D721Med (cell line): ENCODE measurements around the gene TEDC2.

Experiments
- DNase-seq: peaks from one replicate; pipeline ENCODE4 v3.0.0; 2011; ENCODE audit warnings: low spot score; ENCODE audit not compliant: insufficient read length
- FAIRE-seq: peaks from 2 replicates; lab custom pipeline; 2011; peaks lifted over from hg19 to GRCh38; lab: Jason Lieb, UNC
- TF ChIP-seq, protein P1 (sequence below): IDR thresholded peaks from 2 replicates; pipeline ENCODE4 v1.5.1; 2012; ENCODE audit warnings: mild to moderate bottlenecking, control low read depth; ENCODE audit not compliant: insufficient read depth; ENCODE audit errors: missing control alignments

Gene TEDC2

DNA sequence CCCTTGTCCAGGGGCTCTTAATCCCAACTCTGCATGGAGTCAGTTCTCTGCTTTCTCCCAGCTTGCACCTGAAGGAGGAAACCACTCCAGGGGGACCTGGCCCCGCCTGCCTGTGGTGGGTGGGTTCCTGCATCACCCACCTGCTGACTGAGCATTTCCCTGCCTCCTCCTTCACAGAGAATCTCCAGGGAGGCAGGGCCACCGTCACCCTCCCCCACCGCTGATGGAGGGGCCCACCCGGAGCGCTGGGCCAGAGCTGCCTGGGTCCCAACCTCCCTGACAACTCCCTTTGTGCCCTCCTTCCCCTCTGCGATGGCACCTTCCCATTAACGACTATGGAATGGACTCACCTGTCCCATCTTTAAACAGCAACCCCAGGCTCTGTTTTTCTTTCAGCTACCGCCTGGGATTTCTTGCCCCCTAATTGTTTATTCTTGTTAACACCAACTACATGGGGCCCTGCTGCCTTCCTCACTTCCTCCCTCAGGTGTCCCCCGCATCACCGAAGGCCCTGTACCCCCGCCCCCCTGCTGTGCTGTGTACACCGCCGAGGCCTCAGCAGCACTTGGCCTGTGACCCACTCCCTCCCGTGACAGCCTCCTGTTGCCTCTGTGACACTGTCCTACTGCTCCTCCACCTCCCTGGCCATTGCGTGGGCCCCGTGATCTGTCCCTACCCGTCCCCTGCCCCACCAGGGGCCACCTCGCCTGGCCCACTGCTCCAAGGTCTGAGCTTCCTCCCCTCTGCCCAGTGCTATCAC, 842 bp upstream of the TEDC2 start:
- no peak for DNase-seq
- TF ChIP-seq, protein P1, sequence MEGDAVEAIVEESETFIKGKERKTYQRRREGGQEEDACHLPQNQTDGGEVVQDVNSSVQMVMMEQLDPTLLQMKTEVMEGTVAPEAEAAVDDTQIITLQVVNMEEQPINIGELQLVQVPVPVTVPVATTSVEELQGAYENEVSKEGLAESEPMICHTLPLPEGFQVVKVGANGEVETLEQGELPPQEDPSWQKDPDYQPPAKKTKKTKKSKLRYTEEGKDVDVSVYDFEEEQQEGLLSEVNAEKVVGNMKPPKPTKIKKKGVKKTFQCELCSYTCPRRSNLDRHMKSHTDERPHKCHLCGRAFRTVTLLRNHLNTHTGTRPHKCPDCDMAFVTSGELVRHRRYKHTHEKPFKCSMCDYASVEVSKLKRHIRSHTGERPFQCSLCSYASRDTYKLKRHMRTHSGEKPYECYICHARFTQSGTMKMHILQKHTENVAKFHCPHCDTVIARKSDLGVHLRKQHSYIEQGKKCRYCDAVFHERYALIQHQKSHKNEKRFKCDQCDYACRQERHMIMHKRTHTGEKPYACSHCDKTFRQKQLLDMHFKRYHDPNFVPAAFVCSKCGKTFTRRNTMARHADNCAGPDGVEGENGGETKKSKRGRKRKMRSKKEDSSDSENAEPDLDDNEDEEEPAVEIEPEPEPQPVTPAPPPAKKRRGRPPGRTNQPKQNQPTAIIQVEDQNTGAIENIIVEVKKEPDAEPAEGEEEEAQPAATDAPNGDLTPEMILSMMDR: no peak
- FAIRE-seq: no peak

DNA sequence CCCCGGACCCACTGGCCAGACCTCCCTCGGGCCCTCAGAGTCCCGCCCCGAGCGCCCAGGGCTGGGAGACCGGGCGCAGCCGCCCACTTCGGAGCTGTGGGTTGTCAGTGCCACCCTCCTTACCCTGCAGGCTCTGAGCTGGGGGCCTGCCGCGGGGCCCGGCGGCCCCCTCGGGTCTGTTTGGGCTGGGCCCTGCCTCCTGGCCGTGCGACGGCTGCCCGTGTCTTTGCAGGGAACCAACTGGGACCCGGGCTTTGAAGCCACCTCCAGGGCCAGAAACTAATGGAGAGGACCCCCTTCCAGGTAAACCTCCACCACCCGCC, 443 bp downstream of the TEDC2 start:
- no peak for DNase-seq
- TF ChIP-seq, protein P1: no peak
- no peak for FAIRE-seq

DNA sequence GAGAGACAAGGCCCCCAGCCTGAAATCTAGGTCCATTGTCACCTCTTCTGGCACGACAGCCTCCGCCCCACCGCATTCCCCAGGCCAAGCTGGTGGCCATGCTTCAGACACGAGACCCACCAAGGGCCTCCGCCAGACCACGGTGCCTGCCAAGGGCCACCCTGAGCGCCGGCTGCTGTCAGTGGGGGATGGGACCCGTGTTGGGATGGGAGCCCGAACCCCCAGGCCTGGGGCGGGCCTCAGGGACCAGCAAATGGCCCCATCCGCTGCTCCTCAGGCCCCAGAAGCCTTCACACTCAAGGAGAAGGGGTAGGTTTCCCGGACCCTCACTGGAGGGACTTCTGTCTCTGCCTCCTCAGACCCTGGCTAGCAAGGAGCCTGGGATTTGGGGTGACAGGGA, 1.0 kb downstream of the TEDC2 start:
- TF ChIP-seq, protein P1: no peak
- DNase-seq (no peak), FAIRE-seq (no peak)

DNA sequence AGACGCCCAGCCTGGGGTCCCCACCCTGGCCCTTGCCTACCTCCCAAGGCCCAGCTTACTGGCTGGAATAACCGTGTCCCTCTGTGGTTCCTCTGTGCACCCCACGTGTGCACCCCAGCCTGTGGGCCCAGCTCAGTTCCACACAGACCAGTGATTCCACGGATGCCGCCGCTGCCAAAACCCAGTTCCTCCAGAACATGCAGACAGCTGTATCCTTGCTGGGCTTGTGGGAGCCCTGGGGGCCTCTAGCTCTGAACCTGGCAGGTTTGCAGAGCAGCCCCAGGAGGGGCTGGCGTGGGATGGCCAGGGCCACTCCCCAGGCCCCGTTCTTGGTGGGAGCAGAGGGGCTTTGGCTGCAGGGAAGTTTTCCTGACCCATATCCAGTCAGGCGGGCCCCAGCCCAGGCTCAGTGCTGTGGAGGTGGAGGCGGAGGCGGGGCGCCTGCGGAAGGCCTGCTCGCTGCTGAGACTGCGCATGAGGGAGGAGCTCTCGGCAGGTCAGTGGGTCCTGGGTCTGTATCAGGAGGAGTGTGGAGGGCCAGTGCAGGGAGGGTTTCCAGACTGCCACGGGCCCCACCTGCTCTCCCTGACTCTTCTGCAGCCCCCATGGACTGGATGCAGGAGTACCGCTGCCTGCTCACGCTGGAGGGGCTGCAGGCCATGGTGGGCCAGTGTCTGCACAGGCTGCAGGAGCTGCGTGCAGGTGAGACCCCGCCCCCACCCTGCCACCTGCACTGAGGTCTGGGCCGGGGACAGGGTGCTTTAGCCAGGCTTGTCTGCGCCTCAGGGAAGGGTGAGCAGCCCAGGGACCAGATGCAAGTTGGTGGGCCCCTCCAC, 2.3 kb downstream of the TEDC2 start:
- DNase-seq: no peak
- TF ChIP-seq, protein P1: no peak
- no peak for FAIRE-seq

DNA sequence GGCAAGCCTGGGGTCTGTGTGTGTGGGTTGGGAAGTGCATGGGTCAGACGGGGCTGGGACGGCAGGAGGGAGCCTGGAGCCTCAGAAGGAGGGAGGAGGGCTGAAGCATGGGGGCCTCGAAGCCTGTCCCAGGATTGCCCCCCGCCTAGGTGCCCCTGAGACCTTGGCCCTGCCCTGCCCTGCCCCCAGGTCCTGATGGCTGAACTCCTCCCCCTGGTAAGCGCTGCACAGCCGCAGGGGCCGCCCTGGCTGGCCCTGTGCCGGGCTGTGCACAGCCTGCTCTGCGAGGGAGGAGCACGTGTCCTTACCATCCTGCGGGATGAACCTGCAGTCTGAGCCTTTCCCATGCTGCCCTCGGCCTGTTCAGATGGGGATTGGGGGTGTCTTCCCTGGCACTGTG, 4.4 kb downstream of the TEDC2 start:
- TF ChIP-seq, protein P1: no peak
- FAIRE-seq: no peak
- DNase-seq: no peak

DNA sequence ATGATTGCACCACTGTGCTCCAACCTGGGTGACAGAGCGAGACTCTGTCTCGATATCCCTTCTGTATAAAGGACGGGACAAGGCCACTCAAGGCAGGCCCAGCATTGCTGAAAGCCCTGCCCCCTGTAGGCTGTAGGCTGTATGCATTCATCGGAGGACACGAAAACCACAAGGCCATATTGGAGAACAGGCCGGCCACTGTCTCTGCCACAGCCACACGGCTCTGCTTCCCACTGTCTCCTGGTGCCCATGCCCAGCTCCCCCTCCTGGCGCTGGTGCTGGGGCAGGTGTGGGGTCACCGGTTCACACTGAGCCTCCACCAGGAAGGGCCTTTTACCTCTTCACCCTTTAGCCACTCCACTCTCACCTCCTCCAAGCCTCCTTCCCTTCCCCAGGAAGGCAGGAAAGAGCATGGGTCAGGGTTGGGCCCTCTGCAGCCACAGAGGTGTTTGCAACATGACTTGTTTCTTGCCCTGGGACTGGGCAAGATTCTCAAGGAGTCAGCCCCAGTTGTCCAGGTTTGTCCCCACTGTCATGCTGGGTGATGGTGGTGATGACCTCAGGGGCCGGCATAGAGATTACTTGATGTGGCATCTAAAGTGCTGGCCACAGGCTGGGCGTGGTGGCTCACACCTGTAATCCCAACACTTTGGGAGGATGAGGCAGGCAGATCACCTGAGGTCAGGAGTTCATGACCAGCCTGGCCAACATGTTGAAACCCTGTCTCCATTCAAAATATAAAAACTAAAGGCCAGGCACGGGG, 5.9 kb downstream of the TEDC2 start:
- FAIRE-seq (no peak), DNase-seq (no peak)
- TF ChIP-seq, protein P1: peak; percentile 36
